SK-N-SH (cell line): ENCODE data around the gene LOXL4. TPM values are rescaled to one million over a fixed set of nuclear protein-coding genes. Genes with fewer than 3 reads are reported as not detected.

Experiments used
- CTCF ChIA-PET: fragments of 300-600, 350-600 bp; formaldehyde crosslinking; extraction: SDS; loops from one replicate; lab custom pipeline; 2021; lab: Yijun Ruan, JAX
- POLR2A ChIA-PET: fragments of 350-600 bp; sonication (Branson Sonifier 250); formaldehyde crosslinking; extraction: SDS; loops from one replicate; lab custom pipeline; 2020; ENCODE audit warnings: antibody characterized with exemption, inconsistent platforms; lab: Yijun Ruan, JAX
- DNase-seq: peaks from one replicate; pipeline ENCODE4 v3.0.0; 2012
- H2AFZ ChIP-seq: fragments of 200-600 bp; sonication (generic); 2 replicates; pipeline ENCODE4 v1.8.1; 2016; ENCODE audit warnings: antibody characterized with exemption, mild to moderate bottlenecking, low read depth
- H3F3A ChIP-seq: fragments of 200-600 bp; sonication (generic); replicated peaks from 2 replicates; pipeline ENCODE3; 2016; ENCODE audit warnings: antibody characterized with exemption, mild to moderate bottlenecking; ENCODE audit not compliant: insufficient read depth
- H3K27ac ChIP-seq, 2 experiments: fragments of 200-500 bp in 1 of 2; fragments of 200-600 bp in 1 of 2; sonication (Bioruptor generic) in 1 of 2; sonication (generic), shearing (Covaris generic) in 1 of 2; 2 replicates each; pipeline versions ENCODE4 v1.5.1 to v1.6.1; 2014 to 2016; ENCODE audit warnings: low read depth in 2 of 2, inconsistent platforms in 1 of 2, low read length in 1 of 2, mild to moderate bottlenecking in 1 of 2, mixed read lengths in 1 of 2
- H3K27me3 ChIP-seq: fragments of 200-600 bp; sonication (generic), shearing (Covaris generic); 2 replicates; pipeline ENCODE4 v1.6.1; 2016; ENCODE audit warnings: mixed run types; ENCODE audit not compliant: insufficient read depth
- H3K36me3 ChIP-seq, 2 experiments: fragments of 200-500 bp in 1 of 2; fragments of 200-600 bp in 1 of 2; sonication (Bioruptor generic) in 1 of 2; sonication (generic) in 1 of 2; replicated peaks in 1 of 2; 2 replicates each; pipeline versions ENCODE3 to v1.5.1; 2014 to 2016; ENCODE audit warnings: low read length in 1 of 2, mild to moderate bottlenecking in 1 of 2; ENCODE audit not compliant: insufficient read depth in 2 of 2, control insufficient read depth in 1 of 2
- H3K4me1 ChIP-seq, 2 experiments: fragments of 200-500 bp in 1 of 2; fragments of 200-600 bp in 1 of 2; sonication (Bioruptor generic) in 1 of 2; sonication (generic), shearing (Covaris generic) in 1 of 2; 2 replicates each; pipeline versions ENCODE4 v1.5.1 to v1.6.1; 2014 to 2016; ENCODE audit warnings: low read depth in 1 of 2, low read length in 1 of 2, mixed run types in 1 of 2; ENCODE audit not compliant: insufficient read depth in 2 of 2, control insufficient read depth in 1 of 2
- H3K4me2 ChIP-seq: fragments of 200-600 bp; sonication (generic), shearing (Covaris generic); 2 replicates; pipeline ENCODE4 v1.6.1; 2017; ENCODE audit warnings: mixed run types
- H3K4me3 ChIP-seq, 2 experiments: fragments of 200-500 bp in 1 of 2; fragments of 200-600 bp in 1 of 2; sonication (Bioruptor generic) in 1 of 2; sonication (generic), shearing (Covaris generic) in 1 of 2; 2 replicates each; pipeline versions ENCODE4 v1.5.1 to v1.8.1; 2014 to 2016; ENCODE audit warnings: low read depth in 2 of 2, inconsistent platforms in 1 of 2, low read length in 1 of 2, mild to moderate bottlenecking in 1 of 2, mixed read lengths in 1 of 2, moderate library complexity in 1 of 2
- H3K79me2 ChIP-seq: fragments of 200-600 bp; sonication (generic); 2 replicates; pipeline ENCODE4 v1.8.1; 2017; ENCODE audit warnings: mild to moderate bottlenecking; ENCODE audit not compliant: insufficient read depth
- H3K9ac ChIP-seq: fragments of 200-600 bp; sonication (generic); 2 replicates; pipeline ENCODE4 v1.6.1; 2017; ENCODE audit warnings: mixed run types
- H3K9me2 ChIP-seq: fragments of 200-600 bp; sonication (generic); 2 replicates; pipeline ENCODE4 v1.6.1; 2017; ENCODE audit warnings: mixed run types
- H3K9me3 ChIP-seq: fragments of 200-600 bp; sonication (generic); 2 replicates; pipeline ENCODE4 v1.6.1; 2017; ENCODE audit warnings: mixed run types, mild to moderate bottlenecking, moderate library complexity
- H4K20me1 ChIP-seq: fragments of 200-600 bp; sonication (generic); 2 replicates; pipeline ENCODE4 v1.6.1; 2017; ENCODE audit warnings: mild to moderate bottlenecking, mixed run types; ENCODE audit not compliant: insufficient read depth
- ELF1 ChIP-seq: IDR thresholded peaks from 2 replicates; pipeline ENCODE4 v1.4.0; 2012
- EZH2phosphoT487 ChIP-seq: fragments of 200-600 bp; sonication (generic); IDR thresholded peaks from 2 replicates; pipeline ENCODE4 v1.6.1; 2017; ENCODE audit warnings: low read depth, mixed run types, mild to moderate bottlenecking, antibody characterized with exemption, moderate library complexity, borderline replicate concordance
- FOXJ3 ChIP-seq: sonication (generic); formaldehyde crosslinking; IDR thresholded peaks from 2 replicates; pipeline ENCODE4 v1.5.1; 2020; ENCODE audit warnings: mild to moderate bottlenecking, missing genetic modification reagents
- FOXM1 ChIP-seq: IDR thresholded peaks from 2 replicates; pipeline ENCODE4 v1.4.0; 2012; ENCODE audit warnings: low read depth, mild to moderate bottlenecking
- GABPA ChIP-seq: IDR thresholded peaks from 2 replicates; pipeline ENCODE4 v1.4.0; 2012; ENCODE audit warnings: low read depth, mild to moderate bottlenecking
- GATA2 ChIP-seq: sonication (generic); formaldehyde crosslinking; IDR thresholded peaks from 2 replicates; pipeline ENCODE4 v1.5.0; 2020; ENCODE audit warnings: mild to moderate bottlenecking, missing genetic modification reagents
- JUND ChIP-seq: IDR thresholded peaks from 2 replicates; pipeline ENCODE4 v1.4.0; 2012
- MAX ChIP-seq: IDR thresholded peaks from 2 replicates; pipeline ENCODE4 v1.4.0; 2012; ENCODE audit warnings: low read depth
- MEF2A ChIP-seq: IDR thresholded peaks from 2 replicates; pipeline ENCODE4 v1.4.0; 2012; ENCODE audit warnings: low read depth, borderline replicate concordance
- MXI1 ChIP-seq: IDR thresholded peaks from 2 replicates; pipeline ENCODE4 v1.6.1; 2012; ENCODE audit warnings: mild to moderate bottlenecking, low read depth, low read length, improper control_type of control experiment
- RFX5 ChIP-seq: IDR thresholded peaks from 2 replicates; pipeline ENCODE4 v1.6.1; 2012; ENCODE audit warnings: mild to moderate bottlenecking, improper control_type of control experiment, low read length
- SMC3 ChIP-seq: IDR thresholded peaks from 2 replicates; pipeline ENCODE4 v1.6.1; 2012; ENCODE audit warnings: low read depth, low read length, improper control_type of control experiment
- TCF12 ChIP-seq: IDR thresholded peaks from 2 replicates; pipeline ENCODE4 v1.4.0; 2012
- YY1 ChIP-seq: IDR thresholded peaks from 2 replicates; pipeline ENCODE4 v1.4.0; 2012; ENCODE audit warnings: low read depth, mild to moderate bottlenecking
- WGBS: methylation state at CpG from one replicate; pipeline ENCODE4 v1.1.6; 2017; ENCODE audit warnings: low lambda C conversion rate; 5-methylcytosine and 5-hydroxymethylcytosine counted together
- polyA plus RNA-seq, 3 experiments: library from polyadenylated mRNA; depleted of rRNA; stranded (reverse); fragments of >200 nt; gene quantifications; 2 replicates each; pipeline ENCODE4 v1.2.3, GENCODE V29; 2012
- TF ChIP-seq, protein P1 (sequence below): IDR thresholded peaks from 2 replicates; pipeline ENCODE4 v1.6.1; 2012; ENCODE audit warnings: mild to moderate bottlenecking, low read depth, low read length, moderate library complexity

Gene LOXL4
- polyA plus RNA-seq, 1 of the 3 experiments (the other 2 are of a cell fraction): 1.7 TPM

- TF ChIP-seq MAX (no peak), FOXJ3 (CRISPR knock-in tag) (no peak), SMC3 (no peak), YY1 (no peak)
These were observed 50.2 kb downstream of the LOXL4 start (continued) for GRCh38 chr10:98217801-98218200.

- H3K9me3 ChIP-seq: 0 out of 2 replicates have a peak, but pooled peaks cover 11% of the 10 kb centered on the region
- H3K27ac ChIP-seq: no peak overlapping the region
- no peak overlapping the region for H3K4me3 ChIP-seq
- WGBS: 96% methylated on average over 2 of the region's 2 CpGs
- POLR2A ChIA-PET: no interaction called here
- no peaks in the 10 kb centered on the region; a peak in 1 of 4 replicates for H3K4me1 ChIP-seq
- H3K79me2 ChIP-seq: peaks cover 30% of the 10 kb centered on the region
- no peak for TF ChIP-seq ELF1
- TF ChIP-seq MEF2A: no peak
- no peak for TF ChIP-seq RFX5
- no peak for TF ChIP-seq MAX
- no peak for TF ChIP-seq FOXM1
- TF ChIP-seq YY1: no peak
- TF ChIP-seq GABPA: no peak
- no peak for TF ChIP-seq GATA2
- no peak for TF ChIP-seq SMC3
- TF ChIP-seq TCF12: no peak
- TF ChIP-seq JUND: no peak
- TF ChIP-seq MXI1: no peak
- TF ChIP-seq, protein P1, sequence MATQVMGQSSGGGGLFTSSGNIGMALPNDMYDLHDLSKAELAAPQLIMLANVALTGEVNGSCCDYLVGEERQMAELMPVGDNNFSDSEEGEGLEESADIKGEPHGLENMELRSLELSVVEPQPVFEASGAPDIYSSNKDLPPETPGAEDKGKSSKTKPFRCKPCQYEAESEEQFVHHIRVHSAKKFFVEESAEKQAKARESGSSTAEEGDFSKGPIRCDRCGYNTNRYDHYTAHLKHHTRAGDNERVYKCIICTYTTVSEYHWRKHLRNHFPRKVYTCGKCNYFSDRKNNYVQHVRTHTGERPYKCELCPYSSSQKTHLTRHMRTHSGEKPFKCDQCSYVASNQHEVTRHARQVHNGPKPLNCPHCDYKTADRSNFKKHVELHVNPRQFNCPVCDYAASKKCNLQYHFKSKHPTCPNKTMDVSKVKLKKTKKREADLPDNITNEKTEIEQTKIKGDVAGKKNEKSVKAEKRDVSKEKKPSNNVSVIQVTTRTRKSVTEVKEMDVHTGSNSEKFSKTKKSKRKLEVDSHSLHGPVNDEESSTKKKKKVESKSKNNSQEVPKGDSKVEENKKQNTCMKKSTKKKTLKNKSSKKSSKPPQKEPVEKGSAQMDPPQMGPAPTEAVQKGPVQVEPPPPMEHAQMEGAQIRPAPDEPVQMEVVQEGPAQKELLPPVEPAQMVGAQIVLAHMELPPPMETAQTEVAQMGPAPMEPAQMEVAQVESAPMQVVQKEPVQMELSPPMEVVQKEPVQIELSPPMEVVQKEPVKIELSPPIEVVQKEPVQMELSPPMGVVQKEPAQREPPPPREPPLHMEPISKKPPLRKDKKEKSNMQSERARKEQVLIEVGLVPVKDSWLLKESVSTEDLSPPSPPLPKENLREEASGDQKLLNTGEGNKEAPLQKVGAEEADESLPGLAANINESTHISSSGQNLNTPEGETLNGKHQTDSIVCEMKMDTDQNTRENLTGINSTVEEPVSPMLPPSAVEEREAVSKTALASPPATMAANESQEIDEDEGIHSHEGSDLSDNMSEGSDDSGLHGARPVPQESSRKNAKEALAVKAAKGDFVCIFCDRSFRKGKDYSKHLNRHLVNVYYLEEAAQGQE: no peak
- no peak for TF ChIP-seq EZH2phosphoT487
- TF ChIP-seq, all 33 proteins: peak for 0
- no peak overlapping the region for H3K4me2 ChIP-seq
- CTCF ChIA-PET: no interaction called here
- no peaks in the 10 kb centered on the region for H3K9me2 ChIP-seq
- H4K20me1 ChIP-seq: 0 out of 2 replicates have a peak, but pooled peaks cover 4% of the 10 kb centered on the region
- no peak for DNase-seq
- no peaks in the 10 kb centered on the region for H3K27me3 ChIP-seq
- no peak overlapping the region for H3K9ac ChIP-seq
- no peaks in the 10 kb centered on the region for H3F3A ChIP-seq
- H2AFZ ChIP-seq: no peak overlapping the region
- peaks cover 13 to 22% of the 10 kb centered on the region in 2 experiments for H3K36me3 ChIP-seq
These were observed 52.6 kb downstream of the LOXL4 start for GRCh38 chr10:98215373-98215772.
